Tibial nerve (tissue), 4 donors: ENCODE data around the gene UPK1A. TPM values are rescaled to one million over a fixed set of nuclear protein-coding genes. Genes with fewer than 3 reads are reported as not detected.

Source experiments
- DNase-seq, 2 donors: peaks; one replicate each; pipeline ENCODE4 v3.0.0-alpha.2; 2019; ENCODE audit warnings: low spot score in 2 of 2
- H3K27ac ChIP-seq, 4 donors: fragments of 200-600 bp; sonication (generic) in 3 of 4; one replicate each; pipeline ENCODE4 v1.5.1; 2017 to 2019; ENCODE audit warnings: mild to moderate bottlenecking in 1 of 4
- H3K27me3 ChIP-seq, 2 donors: fragments of 200-600 bp; sonication (generic) in 1 of 2; one replicate each; pipeline versions ENCODE4 v1.5.1 to v1.6.0; 2017 to 2019
- H3K36me3 ChIP-seq, 3 donors: fragments of 200-600 bp; sonication (generic); one replicate each; pipeline ENCODE4 v1.5.1; 2018 to 2019
- H3K4me1 ChIP-seq, 4 donors: fragments of 200-600 bp; sonication (generic) in 3 of 4; one replicate each; pipeline ENCODE4 v1.5.1; 2017 to 2019
- H3K4me3 ChIP-seq, 4 donors: fragments of 200-600 bp; sonication (generic) in 3 of 4; one replicate each; pipeline ENCODE4 v1.5.1; 2017 to 2019; ENCODE audit warnings: mild to moderate bottlenecking in 1 of 4, moderate library complexity in 1 of 4
- H3K9me3 ChIP-seq, 4 donors: fragments of 200-600 bp; sonication (generic) in 3 of 4; one replicate each; pipeline ENCODE4 v1.5.1; 2017 to 2019
- CTCF ChIP-seq, 5 experiments: fragments of 200-600 bp in 3 of 5; fragments of 450-650 bp in 2 of 5; sonication (generic) in 3 of 5; IDR thresholded peaks; one replicate each; pipeline ENCODE4 v1.5.1; 2016 to 2019; ENCODE audit warnings: antibody characterized with exemption in 5 of 5, mild to moderate bottlenecking in 3 of 5, moderate library complexity in 2 of 5
- EP300 ChIP-seq, 2 donors: sonication (generic); formaldehyde crosslinking; IDR thresholded peaks; one replicate each; pipeline ENCODE4 v1.6.1; 2017; ENCODE audit warnings: antibody characterized with exemption in 2 of 2, mild to moderate bottlenecking in 1 of 2
- POLR2A ChIP-seq, 2 donors: fragments of 450-650 bp; IDR thresholded peaks; one replicate each; pipeline ENCODE4 v1.6.1; 2017; ENCODE audit warnings: antibody characterized with exemption in 2 of 2, mild to moderate bottlenecking in 2 of 2, moderate library complexity in 2 of 2
- WGBS, 2 donors: methylation state at CpG; one replicate each; pipeline ENCODE4 v1.1.5; 2018; 5-methylcytosine and 5-hydroxymethylcytosine counted together
- total RNA-seq, 4 donors: library from RNA; depleted of rRNA; stranded (reverse); fragments of >200 nt; gene quantifications; one replicate each; pipeline ENCODE4 v1.1.0, GENCODE V29; 2016

The UPK1A gene
- total RNA-seq, 4 donors from 2014 or later, result not detected

DNA sequence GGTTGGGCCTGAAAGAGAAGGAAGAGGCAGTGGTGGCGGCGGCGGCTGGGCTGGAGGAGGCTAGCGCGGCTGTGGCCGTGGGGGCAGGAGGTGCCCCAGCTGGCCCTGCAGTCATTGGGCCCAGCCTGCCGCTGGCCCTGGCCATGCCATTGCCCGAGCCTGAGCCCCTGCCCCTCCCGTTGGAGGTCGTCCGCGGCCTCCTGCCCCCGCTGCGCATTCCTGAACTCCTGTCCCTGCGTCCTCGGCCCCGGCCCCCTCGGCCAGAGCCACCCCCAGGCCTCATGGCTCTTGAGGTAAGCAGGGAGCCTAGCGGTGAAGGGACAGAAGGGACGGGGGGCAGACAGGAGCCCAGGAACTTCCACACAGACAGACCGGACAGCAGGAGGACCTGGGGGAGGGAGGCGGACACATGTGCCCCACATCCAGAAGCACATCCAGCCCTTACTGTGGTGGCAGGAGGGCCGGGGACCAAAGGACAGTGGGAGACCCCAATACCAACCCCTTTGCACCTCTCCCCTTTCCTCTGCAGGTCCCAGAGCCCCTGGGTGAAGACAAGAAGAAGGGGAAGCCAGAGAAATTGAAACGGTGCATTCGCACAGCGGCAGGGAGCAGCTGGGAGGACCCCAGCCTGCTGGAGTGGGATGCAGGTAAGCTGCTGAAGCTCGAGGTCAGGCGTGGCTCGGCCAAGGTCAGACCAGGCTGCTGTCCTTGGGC lies 32.4 kb upstream of the UPK1A start:
- Histone ChIP-seq H3K27me3 (no peaks in the 10 kb centered on the region), H3K9me3 (no peaks in the 10 kb centered on the region), H3K4me1 (peaks cover 0 to 21% (median 7%) of the 10 kb centered on the region in 4 donors), H3K27ac (no peak overlapping the region), H3K36me3 (peaks cover 2 to 84% (median 48%) of the 10 kb centered on the region in 3 donors), H3K4me3 (no peak overlapping the region)
- 83 to 88% methylated on average over 20 to 29 of the region's 29 CpGs for WGBS, 2 donors
- no peak for DNase-seq
- TF ChIP-seq CTCF (IDR thresholded peaks at IDR 0.05) (no peak), POLR2A (IDR thresholded peaks at IDR 0.05) (no peak), EP300 (IDR thresholded peaks at IDR 0.05) (no peak)

DNA sequence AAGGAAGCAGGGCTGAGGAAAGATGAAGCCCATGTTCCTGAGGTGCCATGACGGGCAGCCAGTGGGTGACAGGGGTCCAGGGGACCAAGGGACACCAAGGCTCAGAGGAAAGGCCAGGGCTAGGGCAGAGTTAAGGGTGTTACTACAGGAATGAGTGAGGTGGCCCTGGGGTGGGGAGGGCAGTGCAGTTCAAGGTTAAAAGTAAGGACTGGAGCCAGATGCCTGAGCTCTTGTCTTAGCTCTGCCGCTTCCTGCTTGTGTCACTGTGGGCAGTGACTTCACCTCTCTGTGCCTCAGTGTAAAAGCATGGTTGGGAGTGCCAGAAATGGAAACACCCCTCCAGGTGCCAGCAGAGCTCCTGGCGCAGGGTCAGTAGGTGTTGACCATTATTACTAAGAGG lies 29.7 kb upstream of the UPK1A start:
- Histone ChIP-seq H3K27me3 (no peaks in the 10 kb centered on the region), H3K4me3 (no peak overlapping the region), H3K9me3 (no peaks in the 10 kb centered on the region), H3K27ac (no peak overlapping the region), H3K36me3 (peaks cover 2 to 69% (median 40%) of the 10 kb centered on the region in 3 donors), H3K4me1 (peaks cover 0 to 6% (median 1%) of the 10 kb centered on the region in 4 donors)
- TF ChIP-seq CTCF (IDR thresholded peaks at IDR 0.05) (no peak), EP300 (IDR thresholded peaks at IDR 0.05) (no peak), POLR2A (IDR thresholded peaks at IDR 0.05) (no peak)
- WGBS, 2 donors, result 92 to 93% methylated on average over 3 of the region's 3 CpGs
- DNase-seq, result no peak

DNA sequence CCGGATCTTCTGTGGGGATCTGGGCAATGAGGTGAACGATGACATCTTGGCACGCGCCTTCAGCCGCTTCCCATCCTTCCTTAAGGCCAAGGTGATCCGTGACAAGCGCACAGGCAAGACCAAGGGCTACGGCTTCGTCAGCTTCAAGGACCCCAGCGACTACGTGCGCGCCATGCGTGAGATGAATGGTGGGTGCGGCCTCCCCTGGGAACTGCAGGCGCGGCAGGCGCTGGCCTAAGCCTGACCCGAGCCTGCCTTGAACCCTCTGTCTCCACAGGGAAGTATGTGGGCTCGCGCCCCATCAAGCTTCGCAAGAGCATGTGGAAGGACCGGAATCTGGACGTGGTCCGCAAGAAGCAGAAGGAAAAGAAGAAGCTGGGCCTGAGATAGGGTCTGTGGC lies 29.2 kb upstream of the UPK1A start:
- 91 to 92% methylated on average over 15 to 25 of the region's 25 CpGs for WGBS, 2 donors
- no peak for DNase-seq
- no peaks in the 10 kb centered on the region for H3K9me3 ChIP-seq
- H3K4me1 ChIP-seq, result peaks cover 0 to 11% (median 3%) of the 10 kb centered on the region in 4 donors
- TF ChIP-seq EP300 (IDR thresholded peaks at IDR 0.05), result no peak
- H3K27me3 ChIP-seq, result no peaks in the 10 kb centered on the region
- peaks cover 2 to 64% (median 35%) of the 10 kb centered on the region in 3 donors for H3K36me3 ChIP-seq
- H3K27ac ChIP-seq, result no peak overlapping the region
- no peak overlapping the region for H3K4me3 ChIP-seq

DNA sequence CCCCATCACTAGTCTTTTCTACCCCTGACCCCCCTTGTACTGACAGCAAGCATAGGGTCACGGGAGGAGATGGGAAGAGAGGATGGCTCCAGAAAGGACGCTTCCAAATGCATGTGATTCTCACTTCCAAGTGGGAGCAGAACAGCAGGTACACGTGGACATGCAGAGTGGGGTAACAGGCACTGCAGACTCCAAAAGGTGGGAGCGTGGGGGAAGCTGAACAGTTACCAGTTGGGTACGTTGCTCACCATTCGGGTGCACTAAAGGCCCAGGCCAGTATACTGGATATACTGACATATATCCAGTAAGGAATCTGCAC lies 27.0 kb upstream of the UPK1A start:
- DNase-seq, result no peak
- Histone ChIP-seq H3K9me3 (no peaks in the 10 kb centered on the region), H3K27me3 (no peaks in the 10 kb centered on the region), H3K4me1 (peaks cover 0 to 29% (median 8%) of the 10 kb centered on the region in 4 donors), H3K4me3 (no peak overlapping the region), H3K27ac (no peak overlapping the region), H3K36me3 (peaks cover 2 to 43% (median 18%) of the 10 kb centered on the region in 3 donors)
- WGBS, 2 donors, result 44 to 46% methylated on average over 6 of the region's 6 CpGs
- TF ChIP-seq EP300 (IDR thresholded peaks at IDR 0.05) (no peak), POLR2A (IDR thresholded peaks at IDR 0.05) (no peak), CTCF (IDR thresholded peaks at IDR 0.05) (no peak)

- Histone ChIP-seq H3K27ac (no peak overlapping the region), H3K9me3 (no peaks in the 10 kb centered on the region), H3K27me3 (no peaks in the 10 kb centered on the region), H3K4me1 (peaks cover 0 to 31% (median 8%) of the 10 kb centered on the region in 4 donors), H3K4me3 (no peak overlapping the region), H3K36me3 (peaks cover 2 to 37% (median 16%) of the 10 kb centered on the region in 3 donors)
- no peak for TF ChIP-seq POLR2A (IDR thresholded peaks at IDR 0.05)
- WGBS, 2 donors, result 89 to 91% methylated on average over 8 of the region's 8 CpGs
- no peak for DNase-seq
These were observed 26.5 kb upstream of the UPK1A start for GRCh38 chr19:35639863-35640262.

DNA sequence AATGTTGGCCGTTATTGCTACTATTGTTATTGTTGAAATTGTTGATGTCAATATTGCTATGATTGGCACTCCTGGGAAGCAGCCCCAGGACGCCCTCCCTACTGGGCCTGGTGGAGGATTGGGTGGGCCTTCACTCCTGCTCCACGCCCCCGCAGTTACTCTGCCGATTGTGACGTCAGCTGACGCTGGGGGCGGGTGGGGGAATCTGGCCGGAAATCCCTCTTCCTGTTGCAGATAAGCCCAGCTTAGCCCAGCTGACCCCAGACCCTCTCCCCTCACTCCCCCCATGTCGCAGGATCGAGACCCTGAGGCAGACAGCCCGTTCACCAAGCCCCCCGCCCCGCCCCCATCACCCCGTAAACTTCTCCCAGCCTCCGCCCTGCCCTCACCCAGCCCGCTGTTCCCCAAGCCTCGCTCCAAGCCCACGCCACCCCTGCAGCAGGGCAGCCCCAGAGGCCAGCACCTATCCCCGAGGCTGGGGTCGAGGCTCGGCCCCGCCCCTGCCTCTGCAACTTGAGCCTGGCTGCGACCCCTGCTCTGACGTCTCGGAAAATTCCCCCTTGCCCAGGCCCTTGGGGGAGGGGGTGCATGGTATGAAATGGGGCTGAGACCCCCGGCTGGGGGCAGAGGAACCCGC lies 24.7 kb upstream of the UPK1A start, which contains the start of gene ETV2:
ETV2 (plus strand) TSS at position 231 of the 637 bp plus-strand sequence. CDS start 716 bp downstream, outside the sequence.
- H3K27me3 ChIP-seq, result no peaks in the 10 kb centered on the region
- peaks cover 2 to 19% (median 9%) of the 10 kb centered on the region in 3 donors for H3K36me3 ChIP-seq
- H3K4me3 ChIP-seq, result no peak within 1 kb of the TSS
- H3K9me3 ChIP-seq, result no peaks in the 10 kb centered on the region
- peaks cover 0 to 40% (median 8%) of the 10 kb centered on the region in 4 donors for H3K4me1 ChIP-seq
- no peak for DNase-seq
- TF ChIP-seq CTCF (IDR thresholded peaks at IDR 0.05), result no peak
- no peak for TF ChIP-seq POLR2A (IDR thresholded peaks at IDR 0.05)
- TF ChIP-seq EP300 (IDR thresholded peaks at IDR 0.05), result no peak
- no peak within 1 kb of the TSS for H3K27ac ChIP-seq
- WGBS, 2 donors, result 6 to 14% methylated on average over 17 to 24 of the region's 28 CpGs
